H1 (cell line): ENCODE measurements around the gene OR2A14. TPM values are rescaled to one million over a fixed set of nuclear protein-coding genes. Genes with fewer than 3 reads are reported as not detected.

ENCODE experiments used
- CTCF ChIA-PET: fragments of 300-600 bp; sonication (Branson Sonifier 250); formaldehyde crosslinking; loops from one replicate; lab custom pipeline; 2021; ENCODE audit not compliant: partially characterized antibody; lab: Charles Lee
- POLR2A ChIA-PET: fragments of 300-600 bp; sonication (Branson Sonifier 250); formaldehyde crosslinking; loops from one replicate; lab custom pipeline; 2021; ENCODE audit warnings: inconsistent platforms; ENCODE audit not compliant: partially characterized antibody; lab: Charles Lee
- DNase-seq, 2 experiments: peaks; one replicate each; pipeline versions ENCODE4 v3.0.0 to v3.0.0-alpha.2; 2010 to 2022; ENCODE audit warnings: low spot score in 2 of 2, low read depth in 1 of 2, mixed read lengths in 1 of 2
- FAIRE-seq: peaks from 2 replicates; lab custom pipeline; 2011; peaks lifted over from hg19 to GRCh38; lab: Jason Lieb, UNC
- H2AFZ ChIP-seq: 2 replicates; pipeline ENCODE4 v1.8.1; 2012; ENCODE audit warnings: low read length, inconsistent platforms
- H2AK5ac ChIP-seq: 2 replicates; pipeline ENCODE4 v1.6.1; 2013; ENCODE audit warnings: low read depth, low read length
- H2BK120ac ChIP-seq: replicated peaks from 2 replicates; pipeline ENCODE3; 2013; ENCODE audit warnings: low read depth, low read length, inconsistent platforms
- H2BK12ac ChIP-seq: 2 replicates; pipeline ENCODE4 v1.6.1; 2013; ENCODE audit warnings: low read depth, low read length
- H2BK15ac ChIP-seq: 2 replicates; pipeline ENCODE4 v1.6.1; 2013; ENCODE audit warnings: low read length
- H2BK20ac ChIP-seq: 2 replicates; pipeline ENCODE4 v1.6.1; 2013; ENCODE audit warnings: low read length
- H2BK5ac ChIP-seq: 2 replicates; pipeline ENCODE4 v1.6.1; 2013; ENCODE audit warnings: low read depth, low read length
- H3K14ac ChIP-seq: 2 replicates; pipeline ENCODE4 v1.6.1; 2013; ENCODE audit warnings: inconsistent platforms; ENCODE audit not compliant: insufficient read length
- H3K18ac ChIP-seq: 2 replicates; pipeline ENCODE4 v1.6.1; 2013; ENCODE audit warnings: low read length; ENCODE audit errors: extremely low read depth
- H3K23ac ChIP-seq: 2 replicates; pipeline ENCODE4 v1.6.1; 2013; ENCODE audit warnings: inconsistent platforms; ENCODE audit not compliant: insufficient read length
- H3K23me2 ChIP-seq: 2 replicates; pipeline ENCODE4 v1.6.1; 2013; ENCODE audit warnings: low read depth, low read length
- H3K27ac ChIP-seq: 2 replicates; pipeline ENCODE4 v1.6.1; 2011; ENCODE audit warnings: low read depth, low read length, inconsistent platforms
- H3K27me3 ChIP-seq, 4 experiments: replicated peaks in 1 of 4; 1 replicate in 1 of 4; 2 replicates in 3 of 4; pipeline versions ENCODE4 v1.6.1 to v1.8.1; 2011 to 2013; ENCODE audit warnings: low read length in 3 of 4, mild to moderate bottlenecking in 3 of 4, inconsistent platforms in 2 of 4, mixed read lengths in 2 of 4, moderate library complexity in 1 of 4; ENCODE audit not compliant: control insufficient read depth in 3 of 4, insufficient read depth in 3 of 4; ENCODE audit errors: extremely low read depth in 1 of 4
- H3K36me3 ChIP-seq, 4 experiments: 2 replicates each; pipeline versions ENCODE4 v1.6.1 to v1.8.1; 2011 to 2013; ENCODE audit warnings: mild to moderate bottlenecking in 4 of 4, low read length in 3 of 4, moderate library complexity in 2 of 4, control low read depth in 1 of 4, inconsistent platforms in 1 of 4; ENCODE audit not compliant: insufficient read depth in 4 of 4, control insufficient read depth in 2 of 4
- H3K4ac ChIP-seq: replicated peaks from 2 replicates; pipeline ENCODE3; 2013; ENCODE audit warnings: low read length, low read depth, mixed read lengths, inconsistent platforms; ENCODE audit not compliant: insufficient read length
- H3K4me1 ChIP-seq, 4 experiments: replicated peaks in 1 of 4; 1 replicate in 1 of 4; 2 replicates in 3 of 4; pipeline versions ENCODE4 v1.6.1 to v1.8.1; 2011 to 2013; ENCODE audit warnings: low read length in 3 of 4, inconsistent platforms in 2 of 4, mixed read lengths in 1 of 4; ENCODE audit not compliant: insufficient read depth in 4 of 4, control insufficient read depth in 3 of 4
- H3K4me2 ChIP-seq, 2 experiments: 2 replicates each; pipeline versions ENCODE4 v1.6.1 to v1.8.1; 2011 to 2013; ENCODE audit warnings: low read depth in 2 of 2, low read length in 2 of 2, control low read depth in 1 of 2, inconsistent platforms in 1 of 2, mild to moderate bottlenecking in 1 of 2; ENCODE audit not compliant: insufficient read depth in 1 of 2
- H3K4me3 ChIP-seq, 4 experiments: fragments of 200-600, 300-600 bp in 1 of 4; sonication (generic), shearing (Covaris generic), sonication (Bioruptor Twin) in 1 of 4; 2 replicates each; pipeline versions ENCODE4 v1.5.1 to v1.8.1; 2011 to 2016; ENCODE audit warnings: low read length in 4 of 4, low read depth in 3 of 4, control low read depth in 2 of 4, inconsistent platforms in 2 of 4, mild to moderate bottlenecking in 2 of 4, mixed read lengths in 1 of 4, moderate library complexity in 1 of 4; ENCODE audit not compliant: insufficient read depth in 2 of 4; ENCODE audit errors: extremely low read depth in 1 of 4
- H3K56ac ChIP-seq: replicated peaks from 2 replicates; pipeline ENCODE3; 2013; ENCODE audit warnings: low read depth, mild to moderate bottlenecking, mixed read lengths, low read length, inconsistent platforms; ENCODE audit not compliant: insufficient read length
- H3K79me1 ChIP-seq: 2 replicates; pipeline ENCODE4 v1.6.1; 2013; ENCODE audit warnings: low read depth, low read length, control low read depth
- H3K79me2 ChIP-seq, 2 experiments: 2 replicates each; pipeline versions ENCODE4 v1.6.1 to v1.8.1; 2012 to 2013; ENCODE audit warnings: low read length in 2 of 2, mild to moderate bottlenecking in 2 of 2, inconsistent platforms in 1 of 2; ENCODE audit not compliant: insufficient read depth in 2 of 2, control insufficient read depth in 1 of 2
- H3K9ac ChIP-seq, 4 experiments: replicated peaks in 1 of 4; 1 replicate in 1 of 4; 2 replicates in 3 of 4; pipeline versions ENCODE4 v1.6.1 to v1.8.1; 2011 to 2013; ENCODE audit warnings: low read depth in 3 of 4, low read length in 3 of 4, control low read depth in 2 of 4, mild to moderate bottlenecking in 2 of 4, moderate library complexity in 2 of 4, inconsistent platforms in 1 of 4; ENCODE audit errors: extremely low read depth in 1 of 4
- H3K9me3 ChIP-seq, 2 experiments: 2 replicates each; pipeline versions ENCODE4 v1.6.1 to v1.8.1; 2012 to 2013; ENCODE audit warnings: mild to moderate bottlenecking in 2 of 2, moderate library complexity in 2 of 2, control low read depth in 1 of 2, inconsistent platforms in 1 of 2, low read depth in 1 of 2, low read length in 1 of 2, mixed read lengths in 1 of 2; ENCODE audit not compliant: insufficient read depth in 2 of 2
- H4K20me1 ChIP-seq, 2 experiments: replicated peaks in 1 of 2; 2 replicates each; pipeline versions ENCODE3 to v1.8.1; 2011 to 2013; ENCODE audit warnings: inconsistent platforms in 2 of 2, low read length in 2 of 2, mild to moderate bottlenecking in 1 of 2; ENCODE audit not compliant: insufficient read depth in 2 of 2, control insufficient read depth in 1 of 2
- H4K5ac ChIP-seq: 2 replicates; pipeline ENCODE4 v1.6.1; 2013; ENCODE audit warnings: low read length, low read depth, mixed read lengths, inconsistent platforms; ENCODE audit not compliant: insufficient read length
- H4K8ac ChIP-seq: 2 replicates; pipeline ENCODE4 v1.8.0; 2013; ENCODE audit warnings: mild to moderate bottlenecking, moderate library complexity, low read length, inconsistent platforms; ENCODE audit not compliant: insufficient read depth; ENCODE audit errors: extremely low read depth
- H4K91ac ChIP-seq: replicated peaks from 2 replicates; pipeline ENCODE3; 2013; ENCODE audit warnings: low read length, mixed read lengths, inconsistent platforms; ENCODE audit not compliant: insufficient read length
- BACH1 ChIP-seq: IDR thresholded peaks from 2 replicates; pipeline ENCODE4 v1.6.1; 2012; ENCODE audit warnings: low read length, improper control_type of control experiment
- CBX8 ChIP-seq: fragments of 300-800, 300-1000 bp; sonication (generic); IDR thresholded peaks from 2 replicates; pipeline ENCODE4 v1.7.1; 2016; ENCODE audit warnings: low read depth, low read length, borderline replicate concordance
- EZH2 ChIP-seq: fragments of 200-600 bp; sonication (generic); IDR thresholded peaks from 2 replicates; pipeline ENCODE4 v1.7.1; 2012; ENCODE audit warnings: low read depth, mild to moderate bottlenecking, moderate library complexity, low read length, inconsistent platforms; ENCODE audit not compliant: severe bottlenecking
- KDM1A ChIP-seq: fragments of 200-600, 300-600 bp; sonication (generic); IDR thresholded peaks from 2 replicates; pipeline ENCODE4 v1.7.1; 2016; ENCODE audit warnings: mild to moderate bottlenecking, low read length, borderline replicate concordance
- KDM4A ChIP-seq: IDR thresholded peaks from one replicate; pipeline ENCODE4 v1.7.1; 2012; ENCODE audit warnings: low read depth, mild to moderate bottlenecking, moderate library complexity, low read length, inconsistent platforms; ENCODE audit not compliant: severe bottlenecking
- MAFK ChIP-seq: IDR thresholded peaks from 2 replicates; pipeline ENCODE4 v1.6.1; 2012; ENCODE audit warnings: low read depth, mild to moderate bottlenecking, improper control_type of control experiment, low read length
- NRF1 ChIP-seq: IDR thresholded peaks from 2 replicates; pipeline ENCODE4 v1.6.1; 2011; ENCODE audit warnings: mild to moderate bottlenecking, low read depth, low read length, improper control_type of control experiment
- POLR2A ChIP-seq, 2 experiments: IDR thresholded peaks; 1 replicate in 1 of 2; 2 replicates in 1 of 2; pipeline ENCODE4 v1.6.1; 2011; ENCODE audit warnings: low read depth in 2 of 2, low read length in 2 of 2, mild to moderate bottlenecking in 2 of 2; ENCODE audit errors: control extremely low read depth in 1 of 2
- POU5F1 ChIP-seq: IDR thresholded peaks from 2 replicates; pipeline ENCODE4 v1.6.1; 2011; ENCODE audit warnings: low read depth, mild to moderate bottlenecking, low read length, moderate library complexity
- SP2 ChIP-seq: IDR thresholded peaks from 2 replicates; pipeline ENCODE4 v1.6.1; 2012; ENCODE audit warnings: mild to moderate bottlenecking, low read length, inconsistent platforms
- SUZ12 ChIP-seq: fragments of 200-600 bp; sonication (generic); IDR thresholded peaks from 2 replicates; pipeline ENCODE4 v1.6.1; 2012; ENCODE audit warnings: mild to moderate bottlenecking, inconsistent platforms, low read length, moderate library complexity, mixed read lengths
- TBP ChIP-seq: IDR thresholded peaks from 2 replicates; pipeline ENCODE4 v1.6.1; 2011; ENCODE audit warnings: low read depth, low read length, improper control_type of control experiment
- YY1 ChIP-seq: IDR thresholded peaks from 2 replicates; pipeline ENCODE4 v1.6.1; 2011; ENCODE audit warnings: low read depth, mild to moderate bottlenecking, low read length
- polyA plus RNA-seq, 7 experiments: library from polyadenylated mRNA; depleted of rRNA in 3 of 7; stranded (reverse) in 5 of 7; unstranded in 2 of 7; fragments of >200 nt in 5 of 7; fragments of 200-250 nt in 2 of 7; gene quantifications; 1 replicate in 5 of 7; 2 replicates in 1 of 7; 4 replicates in 1 of 7; pipeline versions ENCODE4 v1.2.1 to v1.2.3, GENCODE V29; 2011 to 2013; ENCODE audit warnings: missing spikeins in 2 of 7, mixed read lengths in 2 of 7
- total RNA-seq: library from RNA; stranded (reverse); fragmentation: NEBNext Ultra II Directional; extraction: Animal tissue kit (Norgen Biotek cat#: 25700); gene quantifications from 2 replicates; pipeline ENCODE4 v1.2.1, GENCODE V29; 2021
- TF ChIP-seq, protein P1 (sequence below), 3 experiments: IDR thresholded peaks; 1 replicate in 2 of 3; 2 replicates in 1 of 3; pipeline versions ENCODE4 v1.5.1 to v1.6.1; 2011; ENCODE audit warnings: low read length in 3 of 3, mild to moderate bottlenecking in 3 of 3, inconsistent platforms in 2 of 3, low read depth in 1 of 3, moderate library complexity in 1 of 3; ENCODE audit not compliant: insufficient read depth in 1 of 3; ENCODE audit errors: control extremely low read depth in 1 of 3

OR2A14 gene
- total and polyA plus RNA-seq, 2 of the 8 experiments (the other 6 are each of a cell fraction or from before 2014, with no cell fraction given): not detected

DNA sequence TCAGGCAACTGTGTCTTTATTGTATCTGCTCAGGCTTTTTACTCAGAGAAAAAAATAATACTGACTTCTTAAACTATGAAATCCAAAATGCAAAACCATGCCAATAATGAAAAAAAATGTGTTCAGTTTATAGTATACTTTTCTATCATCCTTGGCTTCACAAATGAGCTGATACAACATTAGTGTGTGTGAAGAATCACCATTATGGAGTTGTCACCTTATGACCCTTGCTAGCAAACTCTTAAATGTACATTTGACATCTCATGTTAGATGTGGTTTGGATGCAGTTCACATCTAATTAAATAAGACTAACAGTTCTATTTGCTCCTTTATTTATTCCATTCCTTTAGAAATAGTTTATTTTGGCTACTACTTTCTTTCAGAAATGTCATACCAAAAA lies 17.8 kb upstream of the OR2A14 start:
- Histone ChIP-seq H3K23ac (no peak overlapping the region), H3K4me3 (no peak overlapping the region), H3K79me2 (no peaks in the 10 kb centered on the region), H3K14ac (no peak overlapping the region), H2AFZ (no peak overlapping the region), H4K20me1 (no peaks in the 10 kb centered on the region), H3K79me1 (no peaks in the 10 kb centered on the region), H3K18ac (no peak overlapping the region), H2BK5ac (no peak overlapping the region), H4K5ac (no peak overlapping the region), H4K8ac (no peak overlapping the region), H3K4ac (no peak overlapping the region), H2BK20ac (no peak overlapping the region), H3K27ac (no peak overlapping the region), H3K9me3 (no peaks in the 10 kb centered on the region), H3K27me3 (no peaks in the 10 kb centered on the region), H2AK5ac (no peak overlapping the region), H3K23me2 (no peaks in the 10 kb centered on the region), H2BK12ac (no peak overlapping the region), H2BK15ac (no peak overlapping the region), H3K4me2 (no peak overlapping the region), H4K91ac (no peak overlapping the region), H3K36me3 (no peaks in the 10 kb centered on the region), H3K9ac (no peak overlapping the region), H3K56ac (no peak overlapping the region), H2BK120ac (no peak overlapping the region), H3K4me1 (no peaks in the 10 kb centered on the region)
- no peak for DNase-seq
- CTCF ChIA-PET: interaction anchor here (0.7 kb wide), 1 partner anchor 10 kb away, joined by 3 read pairs; no protein-coding TSS in a partner anchor
- POLR2A ChIA-PET: no interaction called here
- no peak for FAIRE-seq
- TF ChIP-seq CBX8: no peak
- TF ChIP-seq KDM4A: no peak
- TF ChIP-seq POLR2A (IDR thresholded peaks at IDR 0.05; ENCODE audit: control extremely low read depth in 1 of 2, low read depth in 2 of 2, low read length in 2 of 2): no peak
- TF ChIP-seq KDM1A: no peak
- no peak for TF ChIP-seq SUZ12
- TF ChIP-seq, protein P1, sequence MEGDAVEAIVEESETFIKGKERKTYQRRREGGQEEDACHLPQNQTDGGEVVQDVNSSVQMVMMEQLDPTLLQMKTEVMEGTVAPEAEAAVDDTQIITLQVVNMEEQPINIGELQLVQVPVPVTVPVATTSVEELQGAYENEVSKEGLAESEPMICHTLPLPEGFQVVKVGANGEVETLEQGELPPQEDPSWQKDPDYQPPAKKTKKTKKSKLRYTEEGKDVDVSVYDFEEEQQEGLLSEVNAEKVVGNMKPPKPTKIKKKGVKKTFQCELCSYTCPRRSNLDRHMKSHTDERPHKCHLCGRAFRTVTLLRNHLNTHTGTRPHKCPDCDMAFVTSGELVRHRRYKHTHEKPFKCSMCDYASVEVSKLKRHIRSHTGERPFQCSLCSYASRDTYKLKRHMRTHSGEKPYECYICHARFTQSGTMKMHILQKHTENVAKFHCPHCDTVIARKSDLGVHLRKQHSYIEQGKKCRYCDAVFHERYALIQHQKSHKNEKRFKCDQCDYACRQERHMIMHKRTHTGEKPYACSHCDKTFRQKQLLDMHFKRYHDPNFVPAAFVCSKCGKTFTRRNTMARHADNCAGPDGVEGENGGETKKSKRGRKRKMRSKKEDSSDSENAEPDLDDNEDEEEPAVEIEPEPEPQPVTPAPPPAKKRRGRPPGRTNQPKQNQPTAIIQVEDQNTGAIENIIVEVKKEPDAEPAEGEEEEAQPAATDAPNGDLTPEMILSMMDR (IDR thresholded peaks at IDR 0.05; ENCODE audit: control extremely low read depth in 1 of 3, insufficient read depth in 1 of 3, low read depth in 1 of 3, low read length in 3 of 3): no peak
- no peak for TF ChIP-seq YY1
- TF ChIP-seq BACH1: no peak
- TF ChIP-seq POU5F1: no peak
- no peak for TF ChIP-seq NRF1
- no peak for TF ChIP-seq EZH2
- no peak for TF ChIP-seq MAFK
- no peak for TF ChIP-seq SP2
- no peak for TF ChIP-seq TBP
